Hepatocyte (in vitro differentiated cells): ENCODE data around the gene SALL1. TPM values are rescaled to one million over a fixed set of nuclear protein-coding genes. Genes with fewer than 3 reads are reported as not detected.

Experiments
- DNase-seq: peaks from one replicate; pipeline ENCODE4 v3.0.0-alpha.2; 2016; ENCODE audit warnings: low spot score
- H2AFZ ChIP-seq: fragments of 200-600 bp; sonication (generic); 2 replicates; pipeline ENCODE4 v1.6.0; 2016; ENCODE audit warnings: antibody characterized with exemption, mild to moderate bottlenecking
- H3K27ac ChIP-seq: fragments of 200-600 bp; sonication (generic); 2 replicates; pipeline ENCODE4 v1.5.1; 2016; ENCODE audit warnings: mild to moderate bottlenecking
- H3K27me3 ChIP-seq: fragments of 200-600 bp; sonication (generic); 2 replicates; pipeline ENCODE4 v1.6.1; 2016
- H3K36me3 ChIP-seq: fragments of 200-600 bp; sonication (generic); replicated peaks from 2 replicates; pipeline ENCODE4 v1.5.1; 2016; ENCODE audit warnings: low read depth; ENCODE audit not compliant: insufficient read depth
- H3K4me1 ChIP-seq: fragments of 200-600 bp; sonication (generic); 2 replicates; pipeline ENCODE4 v1.5.1; 2016; ENCODE audit warnings: mild to moderate bottlenecking, moderate library complexity; ENCODE audit not compliant: insufficient read depth
- H3K4me2 ChIP-seq: fragments of 200-600 bp; sonication (generic); 2 replicates; pipeline ENCODE4 v1.6.0; 2016
- H3K4me3 ChIP-seq: fragments of 200-600 bp; sonication (generic); 2 replicates; pipeline ENCODE4 v1.5.1; 2016; ENCODE audit warnings: mild to moderate bottlenecking
- H3K79me2 ChIP-seq: fragments of 200-600 bp; sonication (generic); 2 replicates; pipeline ENCODE4 v1.6.0; 2017; ENCODE audit warnings: mild to moderate bottlenecking
- H3K9me2 ChIP-seq: fragments of 200-600 bp; sonication (generic); replicated peaks from 2 replicates; pipeline ENCODE4 v1.6.0; 2017; ENCODE audit warnings: mild to moderate bottlenecking; ENCODE audit not compliant: insufficient read depth
- H3K9me3 ChIP-seq: fragments of 200-600 bp; sonication (generic); 2 replicates; pipeline ENCODE4 v1.5.1; 2016; ENCODE audit warnings: low read depth, mild to moderate bottlenecking
- H4K20me1 ChIP-seq: fragments of 200-600 bp; sonication (generic); 2 replicates; pipeline ENCODE4 v1.6.0; 2016; ENCODE audit warnings: mild to moderate bottlenecking; ENCODE audit not compliant: insufficient read depth, poor library complexity, severe bottlenecking
- EZH2 ChIP-seq: fragments of 200-600 bp; sonication (generic); IDR thresholded peaks from 2 replicates; pipeline ENCODE4 v1.6.1; 2016; ENCODE audit warnings: antibody characterized with exemption, mild to moderate bottlenecking, borderline replicate concordance
- EZH2phosphoT487 ChIP-seq: fragments of 200-600 bp; sonication (generic); IDR thresholded peaks from one replicate; pipeline ENCODE4 v1.6.1; 2018; ENCODE audit warnings: antibody characterized with exemption, mild to moderate bottlenecking, low read depth, moderate library complexity; ENCODE audit not compliant: unreplicated experiment, severe bottlenecking
- WGBS: methylation state at CpG from one replicate; pipeline ENCODE4 v1.1.6; 2016; ENCODE audit warnings: low lambda C conversion rate; ENCODE audit errors: missing lambda C conversion rate; 5-methylcytosine and 5-hydroxymethylcytosine counted together
- polyA plus RNA-seq: library from polyadenylated mRNA; unstranded; fragments of >200 nt; fragmentation: Nextera tagmentation; extraction: Ambion mirVana; gene quantifications from 2 replicates; pipeline ENCODE4 v1.2.1, GENCODE V29; 2016
- total RNA-seq: library from RNA; depleted of rRNA; stranded (reverse); fragments of >200 nt; gene quantifications from 2 replicates; pipeline ENCODE4 v1.2.3, GENCODE V29; 2014
- TF ChIP-seq, protein P1 (sequence below): fragments of 200-600 bp; sonication (generic); IDR thresholded peaks from 2 replicates; pipeline ENCODE4 v1.5.1; 2016; ENCODE audit warnings: antibody characterized with exemption, mild to moderate bottlenecking; ENCODE audit not compliant: poor library complexity

Gene SALL1
- total and polyA plus RNA-seq, 2 experiments from 2014 or later: 2.4 to 5.4 TPM

GRCh38 chr16:51141106-51141505 lies 10.0 kb downstream of the SALL1 start:
- Histone ChIP-seq H3K27ac (no peak overlapping the region), H4K20me1 (no peaks in the 10 kb centered on the region), H3K4me1 (no peaks in the 10 kb centered on the region), H3K9me3 (no peaks in the 10 kb centered on the region), H3K4me3 (no peak overlapping the region), H3K79me2 (peaks cover 44% of the 10 kb centered on the region), H3K4me2 (no peak overlapping the region), H2AFZ (no peak overlapping the region), H3K36me3 (no peaks in the 10 kb centered on the region), H3K27me3 (peaks cover 29% of the 10 kb centered on the region), H3K9me2 (no peaks in the 10 kb centered on the region)
- WGBS: 99% methylated on average over 9 of the region's 9 CpGs
- DNase-seq: no peak
- TF ChIP-seq EZH2phosphoT487: no peak
- TF ChIP-seq, protein P1, sequence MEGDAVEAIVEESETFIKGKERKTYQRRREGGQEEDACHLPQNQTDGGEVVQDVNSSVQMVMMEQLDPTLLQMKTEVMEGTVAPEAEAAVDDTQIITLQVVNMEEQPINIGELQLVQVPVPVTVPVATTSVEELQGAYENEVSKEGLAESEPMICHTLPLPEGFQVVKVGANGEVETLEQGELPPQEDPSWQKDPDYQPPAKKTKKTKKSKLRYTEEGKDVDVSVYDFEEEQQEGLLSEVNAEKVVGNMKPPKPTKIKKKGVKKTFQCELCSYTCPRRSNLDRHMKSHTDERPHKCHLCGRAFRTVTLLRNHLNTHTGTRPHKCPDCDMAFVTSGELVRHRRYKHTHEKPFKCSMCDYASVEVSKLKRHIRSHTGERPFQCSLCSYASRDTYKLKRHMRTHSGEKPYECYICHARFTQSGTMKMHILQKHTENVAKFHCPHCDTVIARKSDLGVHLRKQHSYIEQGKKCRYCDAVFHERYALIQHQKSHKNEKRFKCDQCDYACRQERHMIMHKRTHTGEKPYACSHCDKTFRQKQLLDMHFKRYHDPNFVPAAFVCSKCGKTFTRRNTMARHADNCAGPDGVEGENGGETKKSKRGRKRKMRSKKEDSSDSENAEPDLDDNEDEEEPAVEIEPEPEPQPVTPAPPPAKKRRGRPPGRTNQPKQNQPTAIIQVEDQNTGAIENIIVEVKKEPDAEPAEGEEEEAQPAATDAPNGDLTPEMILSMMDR: no peak
- TF ChIP-seq EZH2: no peak

- Histone ChIP-seq H3K36me3 (no peaks in the 10 kb centered on the region), H3K4me2 (no peak overlapping the region), H2AFZ (no peak overlapping the region), H3K9me2 (no peaks in the 10 kb centered on the region), H3K4me3 (no peak overlapping the region), H3K27me3 (peaks cover 36% of the 10 kb centered on the region), H3K9me3 (no peaks in the 10 kb centered on the region), H4K20me1 (no peaks in the 10 kb centered on the region), H3K79me2 (peaks cover 34% of the 10 kb centered on the region), H3K4me1 (no peaks in the 10 kb centered on the region), H3K27ac (no peak overlapping the region)
- DNase-seq: no peak
- TF ChIP-seq, protein P1: no peak
- TF ChIP-seq EZH2 (no peak), EZH2phosphoT487 (no peak)
- 93% methylated on average over 15 of the region's 15 CpGs for WGBS
Measured at GRCh38 chr16:51140112-51140511, 11.0 kb downstream of the SALL1 start.

- Histone ChIP-seq H3K9me2 (no peaks in the 10 kb centered on the region), H3K27ac (no peak overlapping the region), H2AFZ (no peak overlapping the region), H4K20me1 (no peaks in the 10 kb centered on the region), H3K79me2 (peaks cover 28% of the 10 kb centered on the region), H3K36me3 (no peaks in the 10 kb centered on the region), H3K9me3 (no peaks in the 10 kb centered on the region), H3K4me2 (no peak overlapping the region), H3K4me1 (no peaks in the 10 kb centered on the region), H3K27me3 (peaks cover 39% of the 10 kb centered on the region), H3K4me3 (no peak overlapping the region)
- 98% methylated on average over 11 of the region's 11 CpGs for WGBS
- no peak for TF ChIP-seq EZH2phosphoT487
- TF ChIP-seq, protein P1: no peak
- TF ChIP-seq EZH2: no peak
- DNase-seq: no peak
Measured at GRCh38 chr16:51139568-51139967, 11.5 kb downstream of the SALL1 start.

GRCh38 chr16:51138178-51138577 lies 12.9 kb downstream of the SALL1 start:
- no peaks in the 10 kb centered on the region for H4K20me1 ChIP-seq
- no peak overlapping the region for H3K4me3 ChIP-seq
- H3K4me2 ChIP-seq: no peak overlapping the region
- peaks cover 41% of the 10 kb centered on the region for H3K27me3 ChIP-seq
- no peaks in the 10 kb centered on the region for H3K9me2 ChIP-seq
- H3K79me2 ChIP-seq: peaks cover 16% of the 10 kb centered on the region
- peaks cover 6% of the 10 kb centered on the region for H3K4me1 ChIP-seq
- no peak for DNase-seq
- no peak overlapping the region for H3K27ac ChIP-seq
- 92% methylated on average over 10 of the region's 10 CpGs for WGBS
- H3K9me3 ChIP-seq: no peaks in the 10 kb centered on the region
- H3K36me3 ChIP-seq: no peaks in the 10 kb centered on the region
- no peak for TF ChIP-seq EZH2
- TF ChIP-seq, protein P1: no peak
- no peak overlapping the region for H2AFZ ChIP-seq
